IMR-90 (cell line): ENCODE measurements around the gene CD8A. TPM values are rescaled to one million over a fixed set of nuclear protein-coding genes. Genes with fewer than 3 reads are reported as not detected.

Source experiments
- ATAC-seq: fragments of 200-7000 bp; cut with Tn5 transposase; 2 replicates; pipeline ENCODE4 v1.9.1; 2020; ENCODE audit warnings: low read depth, mild to moderate bottlenecking, moderate library complexity
- BruUV-seq: library from RNA; stranded (reverse); fragments of 400-500 nt; replicated peaks from 2 replicates; lab custom pipeline; 2021; lab: Mats Ljungman, UMichigan
- CTCF ChIA-PET: fragments of 300-600 bp; formaldehyde crosslinking; extraction: SDS; loops from one replicate; lab custom pipeline; 2021; ENCODE audit warnings: antibody characterized with exemption; lab: Yijun Ruan, JAX
- POLR2A ChIA-PET: fragments of 300-600 bp; sonication (Branson Sonifier 250); formaldehyde crosslinking; loops from one replicate; lab custom pipeline; 2022; ENCODE audit warnings: antibody characterized with exemption; ENCODE audit not compliant: unreplicated experiment; lab: Charles Lee
- DNase-seq: peaks from one replicate; pipeline ENCODE4 v3.0.0; 2013
- H2AFZ ChIP-seq: replicated peaks from 2 replicates; pipeline ENCODE3; 2013; ENCODE audit warnings: low read length, mild to moderate bottlenecking; ENCODE audit not compliant: poor library complexity
- H2AK5ac ChIP-seq: 2 replicates; pipeline ENCODE4 v1.6.1; 2013; ENCODE audit warnings: low read depth, low read length, inconsistent platforms
- H2AK9ac ChIP-seq: replicated peaks from 2 replicates; pipeline ENCODE3; 2013; ENCODE audit warnings: mild to moderate bottlenecking, low read depth, low read length, moderate library complexity; ENCODE audit not compliant: poor library complexity
- H2BK120ac ChIP-seq: 2 replicates; pipeline ENCODE4 v1.6.1; 2013; ENCODE audit warnings: low read depth, low read length, inconsistent platforms
- H2BK15ac ChIP-seq: 3 replicates; pipeline ENCODE4 v1.6.1; 2013; ENCODE audit warnings: low read depth, low read length, inconsistent platforms
- H2BK20ac ChIP-seq: 2 replicates; pipeline ENCODE4 v1.6.1; 2013; ENCODE audit warnings: low read depth, mild to moderate bottlenecking, inconsistent platforms, low read length, moderate library complexity
- H2BK5ac ChIP-seq: 2 replicates; pipeline ENCODE4 v1.6.1; 2013; ENCODE audit warnings: mild to moderate bottlenecking, low read depth, low read length, inconsistent platforms; ENCODE audit not compliant: poor library complexity, severe bottlenecking
- H3K14ac ChIP-seq: replicated peaks from 2 replicates; pipeline ENCODE4 v1.6.1; 2013; ENCODE audit warnings: low read depth, low read length, inconsistent platforms
- H3K18ac ChIP-seq: 2 replicates; pipeline ENCODE4 v1.6.1; 2013; ENCODE audit warnings: low read depth, low read length, control low read depth
- H3K23ac ChIP-seq: 2 replicates; pipeline ENCODE4 v1.6.1; 2013; ENCODE audit warnings: low read depth, low read length, inconsistent platforms
- H3K27ac ChIP-seq: 2 replicates; pipeline ENCODE4 v1.5.1; 2013; ENCODE audit warnings: mild to moderate bottlenecking, control low read depth, low read length; ENCODE audit not compliant: insufficient read depth
- H3K27me3 ChIP-seq: 2 replicates; pipeline ENCODE4 v1.6.1; 2013; ENCODE audit warnings: low read length; ENCODE audit not compliant: control insufficient read depth, insufficient read depth
- H3K36me3 ChIP-seq: 2 replicates; pipeline ENCODE4 v1.6.1; 2013; ENCODE audit warnings: low read length, mixed read lengths; ENCODE audit not compliant: control insufficient read depth, insufficient read depth
- H3K4ac ChIP-seq: 2 replicates; pipeline ENCODE4 v1.6.1; 2013; ENCODE audit warnings: low read depth, low read length, inconsistent platforms
- H3K4me1 ChIP-seq: 2 replicates; pipeline ENCODE4 v1.6.1; 2013; ENCODE audit warnings: low read length, mixed read lengths; ENCODE audit not compliant: control insufficient read depth, insufficient read depth
- H3K4me2 ChIP-seq: 2 replicates; pipeline ENCODE4 v1.6.1; 2013; ENCODE audit warnings: low read depth, mild to moderate bottlenecking, control low read depth, low read length, moderate library complexity
- H3K4me3 ChIP-seq: 2 replicates; pipeline ENCODE4 v1.5.1; 2013; ENCODE audit warnings: low read depth, mild to moderate bottlenecking, control low read depth, low read length, moderate library complexity; ENCODE audit not compliant: insufficient read depth
- H3K56ac ChIP-seq: 2 replicates; pipeline ENCODE4 v1.6.1; 2013; ENCODE audit warnings: low read length, inconsistent platforms; ENCODE audit not compliant: insufficient read depth; ENCODE audit errors: extremely low read depth
- H3K79me1 ChIP-seq, 2 experiments: 2 replicates each; pipeline ENCODE4 v1.6.1; 2013; ENCODE audit warnings: low read length in 2 of 2, inconsistent platforms in 1 of 2, low read depth in 1 of 2
- H3K9ac ChIP-seq: 2 replicates; pipeline ENCODE4 v1.6.1; 2013; ENCODE audit warnings: low read depth, low read length, control low read depth
- H3K9me1 ChIP-seq: 2 replicates; pipeline ENCODE4 v1.6.1; 2013; ENCODE audit warnings: low read length, inconsistent platforms; ENCODE audit not compliant: insufficient read depth
- H3K9me3 ChIP-seq: 2 replicates; pipeline ENCODE4 v1.6.1; 2013; ENCODE audit warnings: low read length; ENCODE audit not compliant: control insufficient read depth, insufficient read depth
- H4K20me1 ChIP-seq: 2 replicates; pipeline ENCODE4 v1.6.1; 2013; ENCODE audit warnings: low read length, inconsistent platforms; ENCODE audit not compliant: insufficient read depth
- H4K5ac ChIP-seq: 2 replicates; pipeline ENCODE4 v1.6.1; 2013; ENCODE audit warnings: mild to moderate bottlenecking, low read depth, low read length, control low read depth
- H4K8ac ChIP-seq, 2 experiments: 2 replicates each; pipeline ENCODE4 v1.6.1; 2013; ENCODE audit warnings: low read depth in 2 of 2, low read length in 2 of 2, control low read depth in 1 of 2, inconsistent platforms in 1 of 2
- H4K91ac ChIP-seq: 2 replicates; pipeline ENCODE4 v1.6.1; 2013; ENCODE audit warnings: low read depth, low read length, inconsistent platforms; ENCODE audit not compliant: insufficient read depth
- RAD21 ChIP-seq: IDR thresholded peaks from 2 replicates; pipeline ENCODE4 v1.6.1; 2012; ENCODE audit warnings: low read length, improper control_type of control experiment
- WGBS, 2 experiments: methylation state at CpG; one replicate each; pipeline versions ENCODE4 v1.1.5 to v1.1.7; 2013; ENCODE audit warnings: missing lambda C conversion rate in 2 of 2; ENCODE audit not compliant: insufficient read length in 1 of 2; ENCODE audit errors: extremely low coverage in 2 of 2; 5-methylcytosine and 5-hydroxymethylcytosine counted together
- dilution Hi-C: fragments of 300-500 bp; cut with HindIII; formaldehyde crosslinking; loops from one replicate; pipeline ENCODE4 v1.14.3; 2018; ENCODE audit warnings: low sequenced_read_pairs; ENCODE audit not compliant: unreplicated experiment
- in situ Hi-C: fragments of 300-500 bp; cut with MboI; formaldehyde crosslinking; loops from 3 replicates; pipeline ENCODE4 v1.14.3; 2019; ENCODE audit warnings: low sequenced_read_pairs, inconsistent platforms, mixed read lengths
- intact Hi-C: fragments of 100-400 bp; cut with micrococcal nuclease; formaldehyde crosslinking; loops from 2 replicates; pipeline ENCODE4 v1.10.0; 2022
- polyA plus RNA-seq, 3 experiments: library from polyadenylated mRNA; depleted of rRNA; stranded (reverse); fragments of >200 nt; gene quantifications; 2 replicates each; pipeline ENCODE4 v1.2.3, GENCODE V29; 2012; ENCODE audit warnings: low replicate concordance in 1 of 3
- total RNA-seq: library from RNA; depleted of rRNA; stranded (reverse); fragments of >200 nt; gene quantifications from 2 replicates; pipeline ENCODE4 v1.2.3, GENCODE V29; 2012
- TF ChIP-seq, protein P1 (sequence below): fragments of 150-350 bp; IDR thresholded peaks from 2 replicates; pipeline ENCODE4 v1.6.1; 2017; ENCODE audit warnings: mild to moderate bottlenecking, antibody characterized with exemption, low read length, low read depth

The CD8A gene
- total and polyA plus RNA-seq, 2 of the 4 experiments (the other 2 are of a cell fraction) = not detected

DNA sequence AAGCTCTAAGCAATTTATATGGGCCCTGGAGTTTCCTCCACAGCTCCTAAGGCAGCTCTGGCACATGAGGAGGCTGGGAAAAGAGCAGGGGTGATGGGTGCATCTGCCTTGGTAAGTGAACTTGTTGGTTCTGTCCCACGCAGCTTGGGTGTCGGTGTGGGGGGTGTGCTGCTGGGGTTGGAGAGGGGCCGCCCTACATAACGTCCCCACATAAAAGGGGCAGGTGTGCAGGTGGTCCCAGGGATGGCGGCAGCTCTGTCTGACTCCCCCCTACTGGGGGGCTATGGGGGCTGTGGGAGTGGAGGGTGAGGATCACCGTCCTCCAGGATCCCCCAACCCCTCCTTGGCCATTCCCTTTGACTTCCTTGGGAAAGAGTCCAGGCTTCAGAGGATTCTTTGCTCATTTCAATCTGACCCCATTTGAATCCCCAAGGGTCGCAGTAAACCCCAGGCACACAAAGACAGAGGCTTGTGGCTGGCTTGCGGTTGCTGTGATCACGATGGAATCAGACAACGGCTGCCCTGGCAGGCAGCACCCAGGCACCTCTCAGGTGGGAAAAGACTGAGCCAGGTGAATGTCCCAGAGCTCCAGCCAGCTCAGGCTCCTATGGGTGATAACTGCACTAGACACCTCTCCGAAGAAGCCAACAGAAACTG lies 34.5 kb upstream of the CD8A start:
- no peak for DNase-seq
- WGBS, 2 experiments = 83% methylated on average over 3 of the region's 11 CpGs; no CpG with 5 or more reads in 1 of the 2 experiments
- H2AFZ ChIP-seq = no peak overlapping the region
- H3K27me3 ChIP-seq = peaks cover 19% of the 10 kb centered on the region
- H3K4me2 ChIP-seq = no peak overlapping the region
- no peak overlapping the region for H3K4me3 ChIP-seq
- no peak for TF ChIP-seq RAD21
- TF ChIP-seq, protein P1, sequence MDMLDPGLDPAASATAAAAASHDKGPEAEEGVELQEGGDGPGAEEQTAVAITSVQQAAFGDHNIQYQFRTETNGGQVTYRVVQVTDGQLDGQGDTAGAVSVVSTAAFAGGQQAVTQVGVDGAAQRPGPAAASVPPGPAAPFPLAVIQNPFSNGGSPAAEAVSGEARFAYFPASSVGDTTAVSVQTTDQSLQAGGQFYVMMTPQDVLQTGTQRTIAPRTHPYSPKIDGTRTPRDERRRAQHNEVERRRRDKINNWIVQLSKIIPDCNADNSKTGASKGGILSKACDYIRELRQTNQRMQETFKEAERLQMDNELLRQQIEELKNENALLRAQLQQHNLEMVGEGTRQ = no peak
- no peak overlapping the region for H4K8ac ChIP-seq
- no peak overlapping the region for H2BK15ac ChIP-seq
- no peaks in the 10 kb centered on the region for H4K20me1 ChIP-seq
- H2BK5ac ChIP-seq = no peak overlapping the region
- no peak overlapping the region for H3K27ac ChIP-seq
- in situ Hi-C loops (no loop called here), intact Hi-C loops (no loop called here), dilution Hi-C loops (no loop called here)
- peaks cover 2% of the 10 kb centered on the region; the same call in 1 of the 2 replicates for H3K9me3 ChIP-seq
- no peak overlapping the region for H2AK9ac ChIP-seq
- no TSS peak for BruUV-seq
- no peak overlapping the region for H4K91ac ChIP-seq
- no peak overlapping the region for H4K5ac ChIP-seq
- H2BK120ac ChIP-seq = no peak overlapping the region
- no peak overlapping the region for H2BK20ac ChIP-seq
- no peaks in the 10 kb centered on the region for H3K4me1 ChIP-seq
- ChIA-PET CTCF (interaction anchor here (1.0 kb wide), 1 partner anchor 41 kb away, joined by 4 read pairs; no protein-coding TSS in a partner anchor), POLR2A (no interaction called here)
- no peak overlapping the region for H3K14ac ChIP-seq
- H3K56ac ChIP-seq = no peak overlapping the region
- H3K9me1 ChIP-seq = no peaks in the 10 kb centered on the region
- no peak overlapping the region for H3K23ac ChIP-seq
- H3K36me3 ChIP-seq = no peaks in the 10 kb centered on the region
- H2AK5ac ChIP-seq = no peak overlapping the region
- H3K4ac ChIP-seq = no peak overlapping the region
- no peak overlapping the region for H3K9ac ChIP-seq
- H3K79me1 ChIP-seq = no peaks in the 10 kb centered on the region
- ATAC-seq = no peak
- no peak overlapping the region for H3K18ac ChIP-seq
